ENCODE results near the gene TMEM47. TPM values are rescaled to one million over a fixed set of nuclear protein-coding genes. Genes with fewer than 3 reads are reported as not detected.

TMEM47 gene
- polyA plus RNA-seq, 1 donor from 2014 or later, result 29.1 TPM

- no peaks in the 10 kb centered on the region for H3K27me3 ChIP-seq (ENCODE audit: insufficient read depth, low read depth, low read length)
- no peaks in the 10 kb centered on the region for H4K20me1 ChIP-seq (ENCODE audit: insufficient read depth)
- H3K4me2 ChIP-seq (ENCODE audit: low read length), result no peak overlapping the region
- no peaks in the 10 kb centered on the region for H3K36me3 ChIP-seq (ENCODE audit: insufficient read depth, low read length)
- no peaks in the 10 kb centered on the region for H3K9me2 ChIP-seq (ENCODE audit: insufficient read depth, low read length)
- no peaks in the 10 kb centered on the region for H3K79me2 ChIP-seq (replicated peaks; ENCODE audit: insufficient read depth, low read length)
- H3K4me3 ChIP-seq (ENCODE audit: low read length), result no peak overlapping the region
- H2AFZ ChIP-seq (ENCODE audit: low read depth, low read length), result no peak overlapping the region
- TF ChIP-seq, protein P1, sequence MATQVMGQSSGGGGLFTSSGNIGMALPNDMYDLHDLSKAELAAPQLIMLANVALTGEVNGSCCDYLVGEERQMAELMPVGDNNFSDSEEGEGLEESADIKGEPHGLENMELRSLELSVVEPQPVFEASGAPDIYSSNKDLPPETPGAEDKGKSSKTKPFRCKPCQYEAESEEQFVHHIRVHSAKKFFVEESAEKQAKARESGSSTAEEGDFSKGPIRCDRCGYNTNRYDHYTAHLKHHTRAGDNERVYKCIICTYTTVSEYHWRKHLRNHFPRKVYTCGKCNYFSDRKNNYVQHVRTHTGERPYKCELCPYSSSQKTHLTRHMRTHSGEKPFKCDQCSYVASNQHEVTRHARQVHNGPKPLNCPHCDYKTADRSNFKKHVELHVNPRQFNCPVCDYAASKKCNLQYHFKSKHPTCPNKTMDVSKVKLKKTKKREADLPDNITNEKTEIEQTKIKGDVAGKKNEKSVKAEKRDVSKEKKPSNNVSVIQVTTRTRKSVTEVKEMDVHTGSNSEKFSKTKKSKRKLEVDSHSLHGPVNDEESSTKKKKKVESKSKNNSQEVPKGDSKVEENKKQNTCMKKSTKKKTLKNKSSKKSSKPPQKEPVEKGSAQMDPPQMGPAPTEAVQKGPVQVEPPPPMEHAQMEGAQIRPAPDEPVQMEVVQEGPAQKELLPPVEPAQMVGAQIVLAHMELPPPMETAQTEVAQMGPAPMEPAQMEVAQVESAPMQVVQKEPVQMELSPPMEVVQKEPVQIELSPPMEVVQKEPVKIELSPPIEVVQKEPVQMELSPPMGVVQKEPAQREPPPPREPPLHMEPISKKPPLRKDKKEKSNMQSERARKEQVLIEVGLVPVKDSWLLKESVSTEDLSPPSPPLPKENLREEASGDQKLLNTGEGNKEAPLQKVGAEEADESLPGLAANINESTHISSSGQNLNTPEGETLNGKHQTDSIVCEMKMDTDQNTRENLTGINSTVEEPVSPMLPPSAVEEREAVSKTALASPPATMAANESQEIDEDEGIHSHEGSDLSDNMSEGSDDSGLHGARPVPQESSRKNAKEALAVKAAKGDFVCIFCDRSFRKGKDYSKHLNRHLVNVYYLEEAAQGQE (IDR thresholded peaks at IDR 0.05; ENCODE audit: borderline replicate concordance), result no peak
- no peak for TF ChIP-seq RAD21 (conservative IDR thresholded peaks at IDR 0.05)
- TF ChIP-seq EP300 (conservative IDR thresholded peaks at IDR 0.05; ENCODE audit: poor library complexity, severe bottlenecking), result no peak
- no peak for TF ChIP-seq POLR2AphosphoS5 (IDR thresholded peaks at IDR 0.05)
- TF ChIP-seq TAF1 (IDR thresholded peaks at IDR 0.05; ENCODE audit: low read depth), result no peak
- TF ChIP-seq, protein P2, sequence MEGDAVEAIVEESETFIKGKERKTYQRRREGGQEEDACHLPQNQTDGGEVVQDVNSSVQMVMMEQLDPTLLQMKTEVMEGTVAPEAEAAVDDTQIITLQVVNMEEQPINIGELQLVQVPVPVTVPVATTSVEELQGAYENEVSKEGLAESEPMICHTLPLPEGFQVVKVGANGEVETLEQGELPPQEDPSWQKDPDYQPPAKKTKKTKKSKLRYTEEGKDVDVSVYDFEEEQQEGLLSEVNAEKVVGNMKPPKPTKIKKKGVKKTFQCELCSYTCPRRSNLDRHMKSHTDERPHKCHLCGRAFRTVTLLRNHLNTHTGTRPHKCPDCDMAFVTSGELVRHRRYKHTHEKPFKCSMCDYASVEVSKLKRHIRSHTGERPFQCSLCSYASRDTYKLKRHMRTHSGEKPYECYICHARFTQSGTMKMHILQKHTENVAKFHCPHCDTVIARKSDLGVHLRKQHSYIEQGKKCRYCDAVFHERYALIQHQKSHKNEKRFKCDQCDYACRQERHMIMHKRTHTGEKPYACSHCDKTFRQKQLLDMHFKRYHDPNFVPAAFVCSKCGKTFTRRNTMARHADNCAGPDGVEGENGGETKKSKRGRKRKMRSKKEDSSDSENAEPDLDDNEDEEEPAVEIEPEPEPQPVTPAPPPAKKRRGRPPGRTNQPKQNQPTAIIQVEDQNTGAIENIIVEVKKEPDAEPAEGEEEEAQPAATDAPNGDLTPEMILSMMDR (IDR thresholded peaks at IDR 0.05; ENCODE audit: poor library complexity, severe bottlenecking), result no peak
- no peak for TF ChIP-seq MXI1 (conservative IDR thresholded peaks at IDR 0.05; ENCODE audit: poor library complexity, severe bottlenecking)
- no peak for TF ChIP-seq EZH2 (IDR thresholded peaks at IDR 0.05; ENCODE audit: borderline replicate concordance, insufficient read depth, low read length, poor library complexity, severe bottlenecking)
- no peak for TF ChIP-seq SMC3 (conservative IDR thresholded peaks at IDR 0.05; ENCODE audit: poor library complexity)
- no peaks in the 10 kb centered on the region for H3F3A ChIP-seq (ENCODE audit: insufficient read depth, low read length, poor library complexity, severe bottlenecking)
- no peak overlapping the region for H3K9ac ChIP-seq (ENCODE audit: low read length)
- H3K27ac ChIP-seq (ENCODE audit: low read length), result no peak overlapping the region
- H3K9me3 ChIP-seq (ENCODE audit: low read length), result no peaks in the 10 kb centered on the region
Measured at GRCh38 chrX:34598362-34598761, 58.7 kb downstream of the TMEM47 start.

- Histone ChIP-seq H3K9me2 (ENCODE audit: insufficient read depth, low read length) (no peaks in the 10 kb centered on the region), H3K79me2 (replicated peaks; ENCODE audit: insufficient read depth, low read length) (no peaks in the 10 kb centered on the region), H3K9ac (ENCODE audit: low read length) (no peak overlapping the region), H3K4me2 (ENCODE audit: low read length) (no peak overlapping the region), H2AFZ (ENCODE audit: low read depth, low read length) (no peak overlapping the region), H3K9me3 (ENCODE audit: low read length) (no peaks in the 10 kb centered on the region), H4K20me1 (ENCODE audit: insufficient read depth) (no peaks in the 10 kb centered on the region), H3F3A (ENCODE audit: insufficient read depth, low read length, poor library complexity, severe bottlenecking) (no peaks in the 10 kb centered on the region), H3K4me3 (ENCODE audit: low read length) (no peak overlapping the region), H3K27ac (ENCODE audit: low read length) (no peak overlapping the region), H3K27me3 (ENCODE audit: insufficient read depth, low read depth, low read length) (no peaks in the 10 kb centered on the region), H3K36me3 (ENCODE audit: insufficient read depth, low read length) (no peaks in the 10 kb centered on the region)
- TF ChIP-seq, protein P2 (IDR thresholded peaks at IDR 0.05; ENCODE audit: poor library complexity, severe bottlenecking), result no peak
- TF ChIP-seq SMC3 (conservative IDR thresholded peaks at IDR 0.05; ENCODE audit: poor library complexity) (no peak), RAD21 (conservative IDR thresholded peaks at IDR 0.05) (no peak), EZH2 (IDR thresholded peaks at IDR 0.05; ENCODE audit: borderline replicate concordance, insufficient read depth, low read length, poor library complexity, severe bottlenecking) (no peak), TAF1 (IDR thresholded peaks at IDR 0.05; ENCODE audit: low read depth) (no peak), EP300 (conservative IDR thresholded peaks at IDR 0.05; ENCODE audit: poor library complexity, severe bottlenecking) (no peak), MXI1 (conservative IDR thresholded peaks at IDR 0.05; ENCODE audit: poor library complexity, severe bottlenecking) (no peak), POLR2AphosphoS5 (IDR thresholded peaks at IDR 0.05) (no peak)
- TF ChIP-seq, protein P1 (IDR thresholded peaks at IDR 0.05; ENCODE audit: borderline replicate concordance), result no peak
Measured at GRCh38 chrX:34586936-34587335, 70.1 kb downstream of the TMEM47 start.
